Measurements from ENCODE around the gene BTBD2.

DNA sequence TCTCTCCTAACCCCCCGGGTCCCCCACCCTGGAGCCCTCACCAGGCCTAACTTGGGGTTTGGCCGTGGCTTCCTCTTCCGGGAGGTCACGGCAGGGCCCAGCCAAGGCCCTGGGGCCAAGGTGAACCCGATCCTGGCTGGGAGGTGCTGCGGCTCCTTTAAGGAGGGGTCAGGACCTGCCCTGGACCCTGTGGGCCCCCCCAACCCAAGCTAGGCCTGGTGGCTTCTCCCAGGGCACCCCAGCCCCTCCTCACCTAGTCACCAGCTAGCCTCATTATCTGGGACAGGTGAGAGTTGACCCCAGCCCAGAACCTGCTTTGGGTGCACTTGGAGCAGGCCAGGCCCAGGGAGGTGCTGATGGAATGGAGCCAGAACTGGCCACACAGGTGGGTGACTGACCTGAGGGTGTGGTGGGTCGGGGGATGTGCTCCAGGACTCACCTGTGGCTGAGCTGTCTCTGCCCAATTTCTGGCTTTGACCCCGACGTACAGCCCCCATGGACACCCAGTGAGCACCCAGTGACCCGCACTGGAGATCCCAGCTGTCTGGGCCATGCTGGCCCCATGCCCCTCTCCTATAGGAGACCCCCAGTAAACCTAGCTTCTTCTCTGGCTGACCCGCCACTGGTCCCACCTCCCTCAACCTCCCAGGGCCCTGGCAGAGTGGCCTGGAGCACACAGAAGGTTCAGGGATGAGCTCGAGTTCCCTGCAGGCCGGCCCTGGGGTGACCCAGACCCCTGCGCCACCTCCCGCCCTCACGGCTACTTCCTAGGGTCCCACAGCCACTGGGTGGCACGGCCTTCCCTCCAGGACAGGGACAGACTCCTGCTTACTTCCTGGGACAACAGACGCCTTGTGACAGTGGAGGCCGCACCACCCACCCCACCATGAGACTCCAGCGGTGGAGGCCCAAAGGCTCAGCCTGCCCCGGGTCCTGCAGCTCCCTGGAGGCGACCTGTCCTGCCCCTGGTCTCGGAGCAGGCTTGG lies 42.3 kb upstream of the BTBD2 start:
- TF ChIP-seq, protein P1, sequence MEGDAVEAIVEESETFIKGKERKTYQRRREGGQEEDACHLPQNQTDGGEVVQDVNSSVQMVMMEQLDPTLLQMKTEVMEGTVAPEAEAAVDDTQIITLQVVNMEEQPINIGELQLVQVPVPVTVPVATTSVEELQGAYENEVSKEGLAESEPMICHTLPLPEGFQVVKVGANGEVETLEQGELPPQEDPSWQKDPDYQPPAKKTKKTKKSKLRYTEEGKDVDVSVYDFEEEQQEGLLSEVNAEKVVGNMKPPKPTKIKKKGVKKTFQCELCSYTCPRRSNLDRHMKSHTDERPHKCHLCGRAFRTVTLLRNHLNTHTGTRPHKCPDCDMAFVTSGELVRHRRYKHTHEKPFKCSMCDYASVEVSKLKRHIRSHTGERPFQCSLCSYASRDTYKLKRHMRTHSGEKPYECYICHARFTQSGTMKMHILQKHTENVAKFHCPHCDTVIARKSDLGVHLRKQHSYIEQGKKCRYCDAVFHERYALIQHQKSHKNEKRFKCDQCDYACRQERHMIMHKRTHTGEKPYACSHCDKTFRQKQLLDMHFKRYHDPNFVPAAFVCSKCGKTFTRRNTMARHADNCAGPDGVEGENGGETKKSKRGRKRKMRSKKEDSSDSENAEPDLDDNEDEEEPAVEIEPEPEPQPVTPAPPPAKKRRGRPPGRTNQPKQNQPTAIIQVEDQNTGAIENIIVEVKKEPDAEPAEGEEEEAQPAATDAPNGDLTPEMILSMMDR (IDR thresholded peaks at IDR 0.05) = no peak
- TF ChIP-seq POLR2AphosphoS5 (IDR thresholded peaks at IDR 0.05) = no peak

All from esophagus muscularis mucosa (tissue), 3 donors.